Neural cell (in vitro differentiated cells): ENCODE data around the gene BCL2L15. TPM values are rescaled to one million over a fixed set of nuclear protein-coding genes. Genes with fewer than 3 reads are reported as not detected.

Experiments used
- H2AFZ ChIP-seq: fragments of 200-600, 300-800 bp; sonication (generic), shearing (Covaris generic); 2 replicates; pipeline ENCODE4 v1.6.0; 2014; ENCODE audit warnings: low read depth, mild to moderate bottlenecking, antibody characterized with exemption, low read length, moderate library complexity
- H3F3A ChIP-seq: fragments of 200-600 bp; shearing (Covaris generic); 2 replicates; pipeline ENCODE4 v1.6.1; 2016; ENCODE audit warnings: mild to moderate bottlenecking, moderate library complexity, mixed read lengths, antibody characterized with exemption, low read length; ENCODE audit not compliant: insufficient read depth, poor library complexity, severe bottlenecking
- H3K27ac ChIP-seq: fragments of 200-600, 300-800 bp; sonication (generic), shearing (Covaris generic); 2 replicates; pipeline ENCODE4 v1.5.1; 2014; ENCODE audit warnings: mild to moderate bottlenecking, low read length, moderate library complexity
- H3K27me3 ChIP-seq: fragments of 300-800, 200-600 bp; sonication (generic), shearing (Covaris generic); 2 replicates; pipeline ENCODE4 v1.6.0; 2014; ENCODE audit warnings: mild to moderate bottlenecking, low read depth, low read length, moderate library complexity; ENCODE audit not compliant: insufficient read depth
- H3K36me3 ChIP-seq: fragments of 300-800, 200-600 bp; sonication (generic), shearing (Covaris generic); 2 replicates; pipeline ENCODE4 v1.5.1; 2014; ENCODE audit warnings: mild to moderate bottlenecking, antibody characterized with exemption, low read length, moderate library complexity; ENCODE audit not compliant: insufficient read depth
- H3K4me2 ChIP-seq: fragments of 300-800, 200-600 bp; sonication (generic), shearing (Covaris generic); 2 replicates; pipeline ENCODE4 v1.6.0; 2014; ENCODE audit warnings: mild to moderate bottlenecking, low read length
- H3K4me3 ChIP-seq: fragments of 300-800, 200-600 bp; sonication (generic), shearing (Covaris generic); 2 replicates; pipeline ENCODE4 v1.5.1; 2014; ENCODE audit warnings: mild to moderate bottlenecking, low read length, moderate library complexity
- H3K79me2 ChIP-seq: fragments of 200-600 bp; shearing (Covaris generic); replicated peaks from 2 replicates; pipeline ENCODE4 v1.6.0; 2014; ENCODE audit warnings: mild to moderate bottlenecking, low read length, moderate library complexity; ENCODE audit not compliant: insufficient read depth
- H3K9ac ChIP-seq: fragments of 300-800, 200-600 bp; sonication (generic), shearing (Covaris generic); 2 replicates; pipeline ENCODE4 v1.6.1; 2016; ENCODE audit warnings: mild to moderate bottlenecking, low read length, mixed read lengths
- H3K9me2 ChIP-seq: fragments of 200-600 bp; shearing (Covaris generic); 2 replicates; pipeline ENCODE4 v1.6.1; 2016; ENCODE audit warnings: mild to moderate bottlenecking, low read length, mixed read lengths; ENCODE audit not compliant: insufficient read depth
- H3K9me3 ChIP-seq: fragments of 200-600, 300-800 bp; sonication (generic), shearing (Covaris generic); 2 replicates; pipeline ENCODE4 v1.6.1; 2016; ENCODE audit warnings: mild to moderate bottlenecking, mixed run types, low read length, moderate library complexity, mixed read lengths
- H4K20me1 ChIP-seq: fragments of 200-600 bp; shearing (Covaris generic); 2 replicates; pipeline ENCODE4 v1.6.1; 2016; ENCODE audit warnings: mild to moderate bottlenecking, mixed run types; ENCODE audit not compliant: insufficient read depth
- CTCF ChIP-seq: fragments of 450-650 bp; IDR thresholded peaks from 2 replicates; pipeline ENCODE4 v1.5.1; 2014; ENCODE audit warnings: antibody characterized with exemption, mild to moderate bottlenecking, moderate library complexity; ENCODE audit not compliant: poor library complexity, severe bottlenecking
- EP300 ChIP-seq: fragments of 450-650 bp; conservative IDR thresholded peaks from 2 replicates; pipeline ENCODE4 v1.6.1; 2014; ENCODE audit warnings: antibody characterized with exemption, mild to moderate bottlenecking, moderate library complexity; ENCODE audit not compliant: poor library complexity, severe bottlenecking
- EZH2 ChIP-seq: fragments of 200-600, 300-800 bp; shearing (Covaris generic), sonication (generic); IDR thresholded peaks from 2 replicates; pipeline ENCODE4 v1.6.1; 2014; ENCODE audit warnings: antibody characterized with exemption, low read length, borderline replicate concordance, mild to moderate bottlenecking; ENCODE audit not compliant: insufficient read depth, poor library complexity, severe bottlenecking
- MXI1 ChIP-seq: fragments of 450-650 bp; conservative IDR thresholded peaks from 2 replicates; pipeline ENCODE4 v1.6.1; 2014; ENCODE audit warnings: antibody characterized with exemption, mild to moderate bottlenecking; ENCODE audit not compliant: poor library complexity, severe bottlenecking
- POLR2AphosphoS5 ChIP-seq: IDR thresholded peaks from 2 replicates; pipeline ENCODE4 v1.6.1; 2012
- RAD21 ChIP-seq: fragments of 450-650 bp; conservative IDR thresholded peaks from 2 replicates; pipeline ENCODE4 v1.6.1; 2014; ENCODE audit warnings: antibody characterized with exemption, mild to moderate bottlenecking, moderate library complexity
- REST ChIP-seq: IDR thresholded peaks from 2 replicates; pipeline ENCODE4 v1.6.1; 2012; ENCODE audit warnings: borderline replicate concordance
- SMC3 ChIP-seq: fragments of 450-650 bp; conservative IDR thresholded peaks from 2 replicates; pipeline ENCODE4 v1.6.1; 2014; ENCODE audit warnings: antibody characterized with exemption, mild to moderate bottlenecking, moderate library complexity; ENCODE audit not compliant: poor library complexity
- TAF1 ChIP-seq: IDR thresholded peaks from 2 replicates; pipeline ENCODE4 v1.6.1; 2012; ENCODE audit warnings: low read depth
- polyA plus RNA-seq: library from polyadenylated mRNA; depleted of rRNA; stranded (reverse); fragments of >200 nt; gene quantifications from 2 replicates; pipeline ENCODE4 v1.2.3, GENCODE V29; 2014

BCL2L15 gene
- polyA plus RNA-seq, 1 donor from 2014 or later: 4.7 TPM

- Histone ChIP-seq H3K4me3 (no peak overlapping the region), H4K20me1 (no peaks in the 10 kb centered on the region), H2AFZ (no peak overlapping the region), H3K9me2 (no peaks in the 10 kb centered on the region), H3K9ac (no peak overlapping the region), H3K27ac (no peak overlapping the region), H3K4me2 (no peak overlapping the region), H3F3A (no peaks in the 10 kb centered on the region), H3K9me3 (no peaks in the 10 kb centered on the region), H3K27me3 (no peaks in the 10 kb centered on the region), H3K36me3 (no peaks in the 10 kb centered on the region), H3K79me2 (no peaks in the 10 kb centered on the region)
- TF ChIP-seq POLR2AphosphoS5 (no peak), RAD21 (no peak), MXI1 (no peak), CTCF (no peak), REST (no peak), EZH2 (no peak), TAF1 (no peak), EP300 (no peak), SMC3 (no peak)
Measured at GRCh38 chr1:113881661-113882060, 5.7 kb downstream of the BCL2L15 start.

GRCh38 chr1:113879739-113880038 is 7.7 kb downstream of the BCL2L15 start:
- TF ChIP-seq TAF1 (no peak), CTCF (no peak), MXI1 (no peak), RAD21 (no peak), SMC3 (no peak), POLR2AphosphoS5 (no peak), REST (no peak), EZH2 (no peak)

More at GRCh38 chr1:113879739-113880038, 7.7 kb downstream of the BCL2L15 start:
- Histone ChIP-seq H3K4me3 (no peak overlapping the region), H3K9ac (no peak overlapping the region), H3K9me3 (no peaks in the 10 kb centered on the region), H3K9me2 (no peaks in the 10 kb centered on the region), H3K27me3 (no peaks in the 10 kb centered on the region), H3K27ac (no peak overlapping the region), H3K36me3 (no peaks in the 10 kb centered on the region), H3K79me2 (no peaks in the 10 kb centered on the region), H2AFZ (no peak overlapping the region), H4K20me1 (no peaks in the 10 kb centered on the region), H3K4me2 (no peak overlapping the region), H3F3A (no peaks in the 10 kb centered on the region)
